ENCODE measurements around the gene BACE1-AS. TPM values are rescaled to one million over a fixed set of nuclear protein-coding genes. Genes with fewer than 3 reads are reported as not detected.
A peak's percentile ranks its signal among the peaks of the same experiment; 100 is the strongest.

The BACE1-AS gene
- total RNA-seq, 3 donors from 2014 or later: 5.9 to 8.9 (median 6.6) TPM

DNA sequence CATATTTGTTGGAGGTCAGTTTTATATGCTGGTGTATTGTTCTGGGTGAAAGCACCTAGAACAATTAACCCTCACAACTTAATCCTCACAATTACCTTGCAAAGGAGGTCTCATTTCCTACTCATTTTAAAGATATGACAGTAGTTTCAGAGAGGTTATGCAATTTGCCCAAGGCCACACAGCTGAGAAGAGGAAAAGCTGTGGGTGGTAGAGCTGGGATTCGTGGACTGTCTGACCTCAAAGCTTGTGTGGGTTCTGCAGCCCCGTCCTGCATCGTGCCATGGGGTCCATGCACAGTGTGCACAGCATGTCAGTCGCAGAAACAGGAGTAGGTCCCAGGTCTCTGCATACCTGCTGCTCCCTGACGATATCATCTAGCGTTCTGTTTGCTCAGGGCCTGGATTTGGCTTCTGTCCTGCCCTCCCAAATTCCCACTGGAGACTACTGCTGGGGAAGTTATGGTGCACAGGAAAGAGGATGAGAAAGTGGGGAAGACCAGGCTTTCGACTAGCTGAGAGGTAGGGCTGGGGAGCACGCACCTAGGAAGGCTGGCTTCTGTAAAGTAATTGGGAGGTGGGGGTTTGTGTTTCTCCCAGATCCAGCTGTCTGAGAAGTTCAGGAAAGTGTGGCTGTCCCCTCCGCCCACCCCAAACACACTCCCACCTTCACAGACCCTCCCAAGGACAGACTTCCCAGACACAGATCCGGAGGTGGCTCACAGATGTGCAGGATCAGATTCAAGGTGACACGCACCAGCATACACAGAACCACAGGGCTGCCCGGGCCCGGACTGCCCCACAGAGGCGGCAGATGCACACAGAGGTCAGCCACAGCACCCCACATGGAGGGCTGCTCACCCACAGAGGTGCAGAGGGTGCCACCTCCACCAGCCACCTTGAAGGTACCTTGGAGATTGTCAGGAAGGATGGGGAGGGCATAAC is 23.0 kb downstream of the BACE1-AS start:
- Histone ChIP-seq H3K36me3 (no peaks in the 10 kb centered on the region), H3K27ac (no peak overlapping the region), H3K9me3 (no peaks in the 10 kb centered on the region), H3K4me1 (peaks cover 5 to 11% of the 10 kb centered on the region in 2 donors), H3K4me3 (peak overlapping the region; percentile 83 to 97 (median 87)), H3K27me3 (no peaks in the 10 kb centered on the region)
- TF ChIP-seq POLR2A (IDR thresholded peaks at IDR 0.05): no peak
- TF ChIP-seq, protein P1, sequence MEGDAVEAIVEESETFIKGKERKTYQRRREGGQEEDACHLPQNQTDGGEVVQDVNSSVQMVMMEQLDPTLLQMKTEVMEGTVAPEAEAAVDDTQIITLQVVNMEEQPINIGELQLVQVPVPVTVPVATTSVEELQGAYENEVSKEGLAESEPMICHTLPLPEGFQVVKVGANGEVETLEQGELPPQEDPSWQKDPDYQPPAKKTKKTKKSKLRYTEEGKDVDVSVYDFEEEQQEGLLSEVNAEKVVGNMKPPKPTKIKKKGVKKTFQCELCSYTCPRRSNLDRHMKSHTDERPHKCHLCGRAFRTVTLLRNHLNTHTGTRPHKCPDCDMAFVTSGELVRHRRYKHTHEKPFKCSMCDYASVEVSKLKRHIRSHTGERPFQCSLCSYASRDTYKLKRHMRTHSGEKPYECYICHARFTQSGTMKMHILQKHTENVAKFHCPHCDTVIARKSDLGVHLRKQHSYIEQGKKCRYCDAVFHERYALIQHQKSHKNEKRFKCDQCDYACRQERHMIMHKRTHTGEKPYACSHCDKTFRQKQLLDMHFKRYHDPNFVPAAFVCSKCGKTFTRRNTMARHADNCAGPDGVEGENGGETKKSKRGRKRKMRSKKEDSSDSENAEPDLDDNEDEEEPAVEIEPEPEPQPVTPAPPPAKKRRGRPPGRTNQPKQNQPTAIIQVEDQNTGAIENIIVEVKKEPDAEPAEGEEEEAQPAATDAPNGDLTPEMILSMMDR (IDR thresholded peaks at IDR 0.05): no peak
- no peak for TF ChIP-seq POLR2AphosphoS5 (IDR thresholded peaks at IDR 0.05)
- intact Hi-C loops (cut with DNase I; ENCODE audit: low total_unique reads): no loop called here
- no peak for DNase-seq (ENCODE audit: low spot score in 2 of 2)

DNA sequence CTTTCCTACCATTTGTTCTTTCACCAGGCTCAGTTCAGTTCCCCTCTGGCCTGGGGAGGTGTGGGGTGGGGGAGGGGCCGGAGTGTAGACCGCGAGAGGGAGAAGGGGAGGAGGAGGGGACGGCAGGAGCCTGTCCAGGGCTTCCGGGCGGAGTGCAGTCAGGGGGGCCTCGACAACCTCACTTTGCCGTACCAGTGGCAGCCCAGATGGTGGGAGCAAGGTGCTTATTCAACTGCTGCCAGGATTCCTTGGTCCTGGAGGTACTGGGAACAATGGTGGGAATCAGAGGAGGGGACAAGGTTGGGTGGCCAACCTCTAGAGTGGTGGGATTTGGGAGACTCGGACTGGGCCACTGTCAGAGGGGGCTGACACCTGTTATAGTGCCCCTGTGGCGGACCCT is 23.7 kb downstream of the BACE1-AS start:
- Histone ChIP-seq H3K4me3 (peak overlapping the region; percentile 83 to 97 (median 87)), H3K27ac (no peak overlapping the region), H3K9me3 (no peaks in the 10 kb centered on the region), H3K27me3 (no peaks in the 10 kb centered on the region), H3K36me3 (no peaks in the 10 kb centered on the region), H3K4me1 (peaks cover 5 to 11% of the 10 kb centered on the region in 2 donors)
- TF ChIP-seq POLR2A (IDR thresholded peaks at IDR 0.05) (no peak), POLR2AphosphoS5 (IDR thresholded peaks at IDR 0.05) (no peak)
- TF ChIP-seq, protein P1 (IDR thresholded peaks at IDR 0.05): no peak
- DNase-seq (ENCODE audit: low spot score in 2 of 2): no peak
- intact Hi-C loops (cut with DNase I; ENCODE audit: low total_unique reads): no loop called here

DNA sequence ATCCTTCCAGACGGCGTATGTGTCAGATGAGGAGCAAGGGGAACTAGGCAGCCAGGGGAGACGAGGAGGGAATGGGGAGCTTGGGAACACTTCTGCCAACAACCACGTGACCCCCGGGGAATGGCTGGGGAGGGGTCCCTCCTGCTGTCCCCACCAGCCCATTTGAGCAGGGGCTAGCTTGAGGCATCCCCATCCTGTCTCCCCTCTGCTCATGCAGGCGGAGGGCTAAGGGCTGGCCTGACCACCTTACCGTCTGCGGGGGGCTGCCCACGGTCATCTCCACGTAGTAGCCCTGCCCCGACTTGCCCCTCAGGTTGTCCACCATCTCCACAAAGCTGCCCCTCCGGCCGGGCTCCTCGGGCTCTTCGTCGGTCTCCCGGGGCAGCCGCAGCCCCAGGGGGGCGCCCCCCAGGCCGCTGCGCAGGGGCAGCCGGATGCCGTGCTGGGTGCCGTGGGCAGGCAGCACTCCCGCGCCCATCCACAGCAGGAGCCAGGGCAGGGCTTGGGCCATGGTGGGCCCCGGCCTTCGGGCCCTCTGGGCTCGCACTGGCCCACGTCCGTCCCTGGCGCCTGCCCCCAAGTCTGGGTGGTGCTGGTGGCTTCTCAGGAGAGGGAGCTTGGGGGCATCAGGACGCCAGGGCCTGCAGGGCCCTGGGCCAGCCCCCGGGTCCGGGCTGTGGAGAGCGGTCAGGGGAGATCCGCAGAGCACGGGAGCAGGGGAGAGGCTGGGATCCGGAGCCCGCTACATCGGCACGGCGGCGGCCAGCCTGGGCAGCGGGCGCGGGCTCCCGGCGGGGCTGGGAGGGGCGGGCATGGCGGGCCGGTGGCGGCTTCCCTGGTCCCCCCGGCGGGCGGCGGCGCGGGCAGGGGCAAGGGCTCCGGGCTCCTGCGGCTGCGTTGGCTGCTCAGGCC is 24.4 kb downstream of the BACE1-AS start:
- Histone ChIP-seq H3K4me1 (peaks cover 5 to 11% of the 10 kb centered on the region in 2 donors), H3K27ac (peak overlapping the region; percentile 7 to 53), H3K27me3 (no peaks in the 10 kb centered on the region), H3K9me3 (no peaks in the 10 kb centered on the region), H3K36me3 (no peaks in the 10 kb centered on the region), H3K4me3 (peak overlapping the region; percentile 83 to 97 (median 87))
- no peak for DNase-seq (ENCODE audit: low spot score in 2 of 2)
- intact Hi-C loops (cut with DNase I; ENCODE audit: low total_unique reads): no loop called here
- no peak for TF ChIP-seq POLR2AphosphoS5 (IDR thresholded peaks at IDR 0.05)
- TF ChIP-seq POLR2A (IDR thresholded peaks at IDR 0.05): no peak
- TF ChIP-seq, protein P1 (IDR thresholded peaks at IDR 0.05): no peak

DNA sequence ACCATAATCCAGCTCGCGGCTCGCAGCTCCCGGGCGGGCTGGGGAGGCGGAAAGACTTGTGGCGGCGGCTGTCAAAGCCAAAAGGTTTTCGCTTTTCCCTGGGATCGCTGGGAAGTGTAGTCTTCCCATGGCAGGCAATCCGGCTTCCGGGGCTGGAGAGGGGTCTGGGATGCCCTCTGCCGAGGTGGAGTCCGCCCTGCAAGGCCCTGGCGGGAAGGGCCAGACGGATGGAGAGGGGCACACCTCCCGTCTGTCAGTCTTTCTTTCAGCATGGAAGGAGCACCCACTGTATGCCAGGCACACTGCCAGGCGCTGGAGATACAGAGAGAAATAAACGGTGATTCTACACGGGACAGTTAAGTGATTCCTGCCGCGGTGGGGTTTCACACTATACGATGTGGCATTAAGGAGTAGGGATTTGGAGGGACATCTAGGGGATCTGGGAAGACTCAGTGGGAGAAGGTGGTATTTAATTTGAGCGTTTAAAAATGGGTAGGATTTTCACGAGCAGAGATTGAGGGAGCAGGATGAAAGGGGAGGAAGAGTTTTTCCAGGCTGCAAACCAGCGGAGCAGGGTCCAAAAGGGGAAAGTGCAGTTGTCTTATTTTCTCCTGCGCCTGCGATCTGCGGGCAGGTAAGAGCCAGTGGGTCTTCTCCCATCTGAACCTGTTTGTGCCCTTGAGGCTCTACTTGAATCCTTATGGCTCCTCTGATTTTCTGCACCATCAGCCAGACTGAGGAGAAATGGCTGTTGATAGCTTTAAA is 25.2 kb downstream of the BACE1-AS start, which contains the start of gene BACE1:
BACE1 (minus strand) TSS at position 60 of the 765 bp plus-strand sequence. CDS start 461 bp downstream, outside the sequence.
- no peaks in the 10 kb centered on the region for H3K27me3 ChIP-seq
- no peaks in the 10 kb centered on the region for H3K36me3 ChIP-seq
- H3K4me3 ChIP-seq: peak within 1 kb of the TSS; percentile 83 to 97 (median 87)
- TF ChIP-seq, protein P1 (IDR thresholded peaks at IDR 0.05): no peak
- TF ChIP-seq POLR2A (IDR thresholded peaks at IDR 0.05) (no peak), POLR2AphosphoS5 (IDR thresholded peaks at IDR 0.05) (peak in 2 of 3 donors; percentile 18 to 25)
- H3K4me1 ChIP-seq: peaks cover 5 to 11% of the 10 kb centered on the region in 2 donors
- peak within 1 kb of the TSS; percentile 7 to 53 for H3K27ac ChIP-seq
- peak; percentile 55 to 71 for DNase-seq (ENCODE audit: low spot score in 2 of 2)
- intact Hi-C loops (cut with DNase I; ENCODE audit: low total_unique reads): no loop called here
- no peaks in the 10 kb centered on the region for H3K9me3 ChIP-seq
